ENCODE data around the gene NAT16. TPM values are rescaled to one million over a fixed set of nuclear protein-coding genes. Genes with fewer than 3 reads are reported as not detected.

Gene NAT16
- total RNA-seq, 1 donor from 2014 or later = 0.12 TPM

DNA sequence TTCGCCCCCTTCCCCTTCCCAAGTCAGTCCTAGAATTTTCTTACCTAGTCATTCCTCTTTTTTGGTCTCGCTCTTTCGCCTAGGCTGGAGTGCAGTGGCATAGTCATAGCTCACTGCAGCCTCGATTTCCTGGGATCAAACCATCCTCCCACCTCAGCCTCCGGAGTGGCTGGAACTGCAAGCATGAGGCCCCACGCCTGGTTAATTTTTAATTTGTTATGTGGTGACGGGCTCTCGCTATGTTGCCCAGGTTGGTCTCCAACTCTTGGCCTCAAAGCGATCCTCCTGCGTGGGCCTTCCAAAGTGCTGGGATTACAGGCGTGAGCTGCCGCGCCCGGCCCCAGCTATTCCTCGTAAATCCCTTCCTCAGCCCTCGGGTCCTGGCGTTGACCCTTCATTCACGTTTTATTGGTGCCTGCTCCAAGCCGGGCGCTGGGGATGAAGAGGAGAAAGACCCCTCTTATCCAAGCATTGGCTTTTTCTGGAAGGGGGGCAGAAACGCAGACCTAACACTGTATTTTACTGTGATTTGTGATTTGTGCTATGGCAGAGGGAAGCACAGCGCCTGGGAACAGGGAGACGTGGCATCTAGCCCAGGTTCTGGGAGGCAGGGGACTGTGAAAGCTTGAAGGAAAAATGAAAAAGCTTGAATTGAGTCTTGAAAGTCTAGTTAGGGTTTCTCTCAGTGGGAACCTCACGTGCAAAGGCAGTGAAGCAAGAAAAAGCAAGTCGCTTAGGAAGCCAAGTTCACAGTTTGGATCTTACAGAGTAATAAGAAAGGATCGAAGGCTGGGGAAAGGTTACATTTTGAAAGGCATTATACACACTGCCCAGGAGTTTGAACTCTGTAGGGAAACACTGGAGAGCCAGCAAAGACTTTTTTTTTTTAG, 38.4 kb upstream of the NAT16 start:
- H3K4me3 ChIP-seq (ENCODE audit: low read depth, low read length) = peak overlapping the region; percentile 68
- no peak for DNase-seq (ENCODE audit: low read depth)
- TF ChIP-seq, protein P1, sequence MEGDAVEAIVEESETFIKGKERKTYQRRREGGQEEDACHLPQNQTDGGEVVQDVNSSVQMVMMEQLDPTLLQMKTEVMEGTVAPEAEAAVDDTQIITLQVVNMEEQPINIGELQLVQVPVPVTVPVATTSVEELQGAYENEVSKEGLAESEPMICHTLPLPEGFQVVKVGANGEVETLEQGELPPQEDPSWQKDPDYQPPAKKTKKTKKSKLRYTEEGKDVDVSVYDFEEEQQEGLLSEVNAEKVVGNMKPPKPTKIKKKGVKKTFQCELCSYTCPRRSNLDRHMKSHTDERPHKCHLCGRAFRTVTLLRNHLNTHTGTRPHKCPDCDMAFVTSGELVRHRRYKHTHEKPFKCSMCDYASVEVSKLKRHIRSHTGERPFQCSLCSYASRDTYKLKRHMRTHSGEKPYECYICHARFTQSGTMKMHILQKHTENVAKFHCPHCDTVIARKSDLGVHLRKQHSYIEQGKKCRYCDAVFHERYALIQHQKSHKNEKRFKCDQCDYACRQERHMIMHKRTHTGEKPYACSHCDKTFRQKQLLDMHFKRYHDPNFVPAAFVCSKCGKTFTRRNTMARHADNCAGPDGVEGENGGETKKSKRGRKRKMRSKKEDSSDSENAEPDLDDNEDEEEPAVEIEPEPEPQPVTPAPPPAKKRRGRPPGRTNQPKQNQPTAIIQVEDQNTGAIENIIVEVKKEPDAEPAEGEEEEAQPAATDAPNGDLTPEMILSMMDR (conservative IDR thresholded peaks at IDR 0.05; ENCODE audit: low read depth, low read length) = no peak

DNA sequence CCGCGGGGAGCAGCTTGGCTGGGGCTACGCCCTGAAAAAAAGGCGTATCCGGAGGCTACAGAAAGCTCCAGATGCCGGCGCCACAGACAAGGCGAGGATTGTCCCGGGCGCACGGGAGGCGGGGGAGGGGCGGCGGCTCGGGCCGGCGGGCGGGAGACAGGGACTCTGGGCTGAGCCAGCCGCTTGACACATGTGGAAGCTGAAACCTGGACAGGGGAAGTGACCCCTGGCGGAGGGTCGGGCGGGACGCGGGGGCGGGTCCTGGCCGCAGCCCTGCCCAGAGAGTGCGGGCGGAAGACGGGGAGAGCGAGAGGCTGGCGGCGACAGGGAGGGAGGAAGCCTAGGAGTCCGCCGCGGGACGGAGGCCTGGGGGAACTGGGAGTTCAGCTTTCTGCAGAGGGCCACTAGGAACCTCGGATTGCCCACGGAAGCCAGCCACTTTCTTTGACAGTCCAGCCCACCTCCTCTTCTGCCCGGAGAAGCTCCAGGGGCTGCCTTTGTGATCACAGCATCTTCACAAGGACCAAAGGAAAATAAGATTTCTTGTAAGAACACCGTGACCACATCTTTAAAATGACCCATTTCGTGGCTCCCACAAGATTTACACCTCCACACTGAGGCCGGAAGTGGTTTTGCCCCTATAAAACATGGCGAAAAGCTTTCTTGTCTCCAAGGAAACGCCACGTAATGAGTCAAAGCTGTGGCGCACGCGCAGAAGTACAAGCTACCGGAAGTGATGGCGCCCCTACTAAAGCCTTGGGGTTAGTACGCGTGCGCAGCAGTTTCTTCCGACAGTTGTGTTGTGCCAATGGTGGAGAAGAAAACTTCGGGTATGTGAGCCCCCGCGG, 37.5 kb upstream of the NAT16 start, which contains the start of the genes PLOD3 and ZNHIT1:
Gene PLOD3 (minus strand): TSS at position 194 of the 848 bp plus-strand sequence. CDS start 307 bp downstream, outside the sequence.
Gene ZNHIT1 (plus strand): TSS at position 778 of the 848 bp plus-strand sequence. CDS start 31 bp downstream, at position 809.
- TF ChIP-seq, protein P1 (conservative IDR thresholded peaks at IDR 0.05; ENCODE audit: low read depth, low read length) = no peak
- H3K4me3 ChIP-seq (ENCODE audit: low read depth, low read length) = peak within 1 kb of the TSS; percentile 68
- peak; percentile 85 for DNase-seq (ENCODE audit: low read depth)

DNA sequence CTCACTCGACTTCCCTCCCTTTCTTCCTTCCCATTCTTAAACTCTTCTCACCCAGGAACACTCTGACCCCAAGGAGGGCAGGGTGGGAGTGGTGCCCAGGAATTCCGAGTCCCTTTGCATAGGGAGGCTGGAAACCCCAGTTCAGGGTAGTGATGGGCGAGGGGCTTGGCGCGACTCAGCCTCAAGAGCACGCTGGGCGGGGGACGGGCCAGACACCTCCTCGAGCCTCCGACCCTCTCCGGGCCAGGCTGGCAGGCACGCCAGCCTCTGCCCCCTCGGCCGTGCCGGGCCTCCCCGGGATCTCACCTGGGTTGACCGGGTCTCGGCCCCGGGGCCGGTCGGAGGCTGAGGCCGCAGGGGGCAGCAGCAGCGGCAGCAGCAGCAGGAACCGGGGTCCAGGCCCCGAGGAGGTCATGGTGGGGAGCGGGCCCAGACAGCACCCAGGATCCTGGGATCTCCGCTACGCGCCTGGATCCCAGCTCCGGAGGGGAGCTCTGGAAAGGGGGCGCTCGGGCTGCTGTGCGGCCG, 36.8 kb upstream of the NAT16 start:
- TF ChIP-seq, protein P1 (conservative IDR thresholded peaks at IDR 0.05; ENCODE audit: low read depth, low read length) = peak; percentile 20
- DNase-seq (ENCODE audit: low read depth) = no peak
- peak overlapping the region; percentile 68 for H3K4me3 ChIP-seq (ENCODE audit: low read depth, low read length)

DNA sequence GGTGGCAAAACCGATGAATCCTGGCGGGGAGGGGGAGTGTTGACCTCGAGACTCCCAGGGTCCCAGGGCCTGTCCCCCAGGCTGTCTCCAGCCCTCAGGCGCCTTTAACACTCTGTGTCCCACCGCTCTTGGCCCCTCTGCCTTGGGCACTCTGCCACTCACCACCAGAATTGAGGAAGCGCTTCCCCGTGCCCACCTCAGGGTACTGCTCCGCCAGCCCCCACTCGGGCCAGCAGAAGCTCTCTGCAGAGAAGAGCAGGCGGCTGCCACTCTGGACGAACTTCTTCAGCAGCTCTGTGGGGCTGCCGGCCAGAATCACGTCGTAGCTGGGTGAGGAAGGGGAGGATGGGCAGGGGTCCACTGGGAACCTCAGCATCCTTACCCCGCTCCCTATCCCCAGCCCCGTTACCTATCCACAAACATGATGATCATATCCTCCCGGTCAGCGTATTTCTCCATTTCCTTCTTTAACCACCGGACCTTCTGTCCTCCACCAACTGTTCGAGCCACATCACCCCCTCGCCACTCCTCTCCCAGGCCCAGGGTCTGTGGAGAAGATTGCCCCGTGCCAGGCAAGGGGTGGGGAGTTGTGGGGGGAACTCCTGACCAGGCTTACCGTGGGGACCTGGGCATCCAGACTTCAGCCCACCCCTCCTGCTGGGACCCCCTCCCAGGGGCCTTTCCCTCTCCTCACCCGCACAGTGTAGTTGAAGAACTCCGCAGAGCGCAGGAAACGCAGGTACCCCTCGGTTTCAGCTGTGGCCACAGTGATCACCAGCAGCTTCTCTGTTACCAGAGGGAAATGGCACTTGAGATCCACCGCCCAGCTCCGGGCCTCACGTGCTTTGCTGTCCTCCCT, 36.1 kb upstream of the NAT16 start:
- H3K4me3 ChIP-seq (ENCODE audit: low read depth, low read length) = peak overlapping the region; percentile 68
- DNase-seq (ENCODE audit: low read depth) = no peak
- TF ChIP-seq, protein P1 (conservative IDR thresholded peaks at IDR 0.05; ENCODE audit: low read depth, low read length) = no peak

DNA sequence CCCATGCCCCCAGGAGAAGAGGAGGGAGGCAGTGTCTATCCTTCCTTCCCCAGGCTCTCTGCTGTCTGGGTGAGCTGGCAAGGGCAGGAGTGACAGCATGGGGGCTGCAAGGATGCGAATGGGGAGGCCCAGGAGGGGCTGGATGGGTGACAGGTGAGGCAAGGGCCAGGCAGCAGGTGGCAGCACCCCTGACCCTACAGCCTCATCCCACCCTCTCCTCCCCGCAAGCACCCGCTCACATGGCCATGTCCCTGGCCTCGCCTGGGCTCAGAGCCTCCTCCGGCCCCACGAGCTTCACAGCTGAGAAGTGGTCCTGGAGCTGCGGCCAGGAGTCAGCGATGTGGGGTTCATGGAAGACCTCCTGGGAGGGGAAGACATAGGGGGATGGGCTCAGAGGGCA, 31.9 kb upstream of the NAT16 start:
- no peak overlapping the region for H3K4me3 ChIP-seq (ENCODE audit: low read depth, low read length)
- DNase-seq (ENCODE audit: low read depth) = no peak
- TF ChIP-seq, protein P1 (conservative IDR thresholded peaks at IDR 0.05; ENCODE audit: low read depth, low read length) = no peak

DNA sequence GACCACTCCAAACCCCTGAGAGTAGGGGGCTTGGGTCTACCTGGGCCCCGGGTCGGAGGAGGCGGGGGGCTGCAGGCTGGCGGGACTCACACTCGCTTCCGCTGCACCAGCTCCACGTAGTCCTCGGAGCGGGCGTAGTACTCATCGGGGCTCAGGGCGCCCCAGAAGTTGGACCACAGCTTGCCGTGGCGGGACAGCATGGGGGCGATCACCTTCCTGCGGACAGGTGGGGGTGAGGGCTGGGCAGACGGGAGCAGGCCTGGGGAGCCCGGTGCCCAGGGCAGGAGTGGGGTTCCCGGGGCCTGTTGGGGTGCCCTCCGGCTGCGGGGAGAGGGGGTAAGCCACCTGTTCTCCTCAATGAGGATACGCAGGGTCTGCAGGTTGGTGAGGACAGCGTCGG, 31.4 kb upstream of the NAT16 start:
- H3K4me3 ChIP-seq (ENCODE audit: low read depth, low read length) = no peak overlapping the region
- TF ChIP-seq, protein P1 (conservative IDR thresholded peaks at IDR 0.05; ENCODE audit: low read depth, low read length) = no peak
- DNase-seq (ENCODE audit: low read depth) = no peak
